Measurements from ENCODE around the gene C1RL. TPM values are rescaled to one million over a fixed set of nuclear protein-coding genes. Genes with fewer than 3 reads are reported as not detected.

The C1RL gene
- polyA plus RNA-seq, 2 of the 4 experiments (the other 2 are of a cell fraction), result 25.2 to 30.4 TPM

GRCh38 chr12:7102582-7102981 lies 6.4 kb downstream of the C1RL start:
- POLR2A ChIA-PET, result no interaction called here
- TF ChIP-seq MYC (IDR thresholded peaks at IDR 0.05; ENCODE audit: borderline replicate concordance, low read length), result no peak
- TF ChIP-seq NR3C1 (IDR thresholded peaks at IDR 0.05), result no peak
- TF ChIP-seq SREBF2 (IDR thresholded peaks at IDR 0.05), result no peak
- Histone ChIP-seq H3K4me2 (no peak overlapping the region), H3K27ac (no peak overlapping the region), H3K9me3 (peaks cover 17% of the 10 kb centered on the region), H3K4me3 (no peak overlapping the region), H3K4me1 (peaks cover 18% of the 10 kb centered on the region)
- ATAC-seq (no peak), FAIRE-seq (no peak), DNase-seq (ENCODE audit: low read depth in 1 of 2, low spot score in 1 of 2) (no peak)
- WGBS (ENCODE audit: missing lambda C conversion rate), result 95% methylated on average over 3 of the region's 3 CpGs
- CTCF ChIA-PET, result interaction anchor here (0.7 to 2.1 kb wide), 10 partner anchors 10 to 153 kb away, joined by 3 to 17 read pairs (median 3); partner anchors contain the start of genes C1R and LPCAT3

- WGBS (ENCODE audit: missing lambda C conversion rate), result 80% methylated on average over 10 of the region's 10 CpGs
- Histone ChIP-seq H3K9me3 (peaks cover 15% of the 10 kb centered on the region), H3K4me1 (peaks cover 10% of the 10 kb centered on the region; the same call in 2 of the 3 replicates), H3K4me2 (no peak overlapping the region), H3K27ac (0 out of 6 replicates have a peak overlapping the region, but pooled peaks of 1 of the 2 experiments have one; percentile 12), H3K4me3 (no peak overlapping the region)
- no peak for DNase-seq (ENCODE audit: low read depth in 1 of 2, low spot score in 1 of 2)
- TF ChIP-seq ATOH8 (CRISPR knock-in tag; IDR thresholded peaks at IDR 0.05; ENCODE audit: low read depth) (no peak), POLR2AphosphoS2 (conservative IDR thresholded peaks at IDR 0.05; ENCODE audit: low read length) (no peak), CBX2 (IDR thresholded peaks at IDR 0.05; ENCODE audit: borderline replicate concordance, low read depth) (no peak), NFE2L2 (conservative IDR thresholded peaks at IDR 0.05; ENCODE audit: low read length) (no peak), CEBPB (IDR thresholded peaks at IDR 0.05) (no peak), FOSL2 (IDR thresholded peaks at IDR 0.05) (no peak), FOSL2 (CRISPR knock-in tag; IDR thresholded peaks at IDR 0.05) (no peak), JUNB (IDR thresholded peaks at IDR 0.05) (no peak), ELK1 (IDR thresholded peaks at IDR 0.05; ENCODE audit: low read depth, low read length) (no peak), E2F6 (IDR thresholded peaks at IDR 0.05; ENCODE audit: borderline replicate concordance, low read depth) (no peak), BCL3 (IDR thresholded peaks at IDR 0.05) (no peak), CHD2 (IDR thresholded peaks at IDR 0.05; ENCODE audit: low read length, partially characterized antibody) (no peak), TP53 (CRISPR knock-in tag; IDR thresholded peaks at IDR 0.05) (no peak), PBX3 (IDR thresholded peaks at IDR 0.05) (no peak)
- POLR2A ChIA-PET, result no interaction called here
- peak; percentile 37 to 46; a peak in 4 of 6 replicates for ATAC-seq
- CTCF ChIA-PET, result interaction anchor here (0.5 to 2.1 kb wide), 7 partner anchors 9 to 152 kb away, joined by 3 to 17 read pairs (median 4); partner anchors contain the start of gene C1R
- no peak for FAIRE-seq
Measured at GRCh38 chr12:7101694-7102131, 7.3 kb downstream of the C1RL start.

GRCh38 chr12:7101047-7101693 lies 7.8 kb downstream of the C1RL start:
- CTCF ChIA-PET, result interaction anchor here (0.5 to 2.1 kb wide), 4 partner anchors 8 to 30 kb away, joined by 3 to 17 read pairs (median 8); partner anchors contain the start of genes C1R and C1RL
- peaks cover 9% of the 10 kb centered on the region for H3K9me3 ChIP-seq
- 80% methylated on average over 4 of the region's 4 CpGs for WGBS (ENCODE audit: missing lambda C conversion rate)
- no peak overlapping the region for H3K4me3 ChIP-seq
- ATAC-seq (no peak), DNase-seq (ENCODE audit: low read depth in 1 of 2, low spot score in 1 of 2) (no peak), FAIRE-seq (no peak)
- peaks cover 9% of the 10 kb centered on the region; the same call in 2 of the 3 replicates for H3K4me1 ChIP-seq
- no peak overlapping the region for H3K4me2 ChIP-seq
- POLR2A ChIA-PET, result no interaction called here
- H3K27ac ChIP-seq, result no peak overlapping the region
- TF ChIP-seq HEYL (CRISPR knock-in tag; IDR thresholded peaks at IDR 0.05) (no peak), KDM1A (IDR thresholded peaks at IDR 0.05; ENCODE audit: low read depth) (no peak), RNF2 (IDR thresholded peaks at IDR 0.05; ENCODE audit: borderline replicate concordance, low read depth) (no peak), ATOH8 (CRISPR knock-in tag; IDR thresholded peaks at IDR 0.05; ENCODE audit: low read depth) (no peak), E2F6 (IDR thresholded peaks at IDR 0.05; ENCODE audit: borderline replicate concordance, low read depth) (no peak), KDM5A (IDR thresholded peaks at IDR 0.05) (no peak), BHLHE40 (IDR thresholded peaks at IDR 0.05; ENCODE audit: low read depth, low read length) (no peak), NFE2L2 (conservative IDR thresholded peaks at IDR 0.05; ENCODE audit: low read length) (no peak), MAZ (IDR thresholded peaks at IDR 0.05; ENCODE audit: borderline replicate concordance, low read depth, low read length) (no peak), CTCF (IDR thresholded peaks at IDR 0.05) (no peak)
